KMS-11 (cell line): ENCODE measurements around the gene DCAF12.

Source experiments
- H2AFZ ChIP-seq: fragments of 200-600 bp; sonication (generic); 2 replicates; pipeline ENCODE4 v1.6.1; 2016; ENCODE audit warnings: antibody characterized with exemption, mixed run types, low read depth
- H3K27ac ChIP-seq: fragments of 200-600 bp; sonication (generic); 2 replicates; pipeline ENCODE4 v1.6.1; 2016; ENCODE audit warnings: mild to moderate bottlenecking, mixed run types
- H3K27me3 ChIP-seq: fragments of 200-600 bp; sonication (generic); 2 replicates; pipeline ENCODE4 v1.6.1; 2017; ENCODE audit warnings: mild to moderate bottlenecking, low read depth, mixed run types, moderate library complexity; ENCODE audit not compliant: insufficient read depth
- H3K36me3 ChIP-seq: fragments of 200-600 bp; sonication (generic); 2 replicates; pipeline ENCODE4 v1.6.1; 2017; ENCODE audit warnings: mild to moderate bottlenecking, mixed run types; ENCODE audit not compliant: insufficient read depth
- H3K4me1 ChIP-seq: fragments of 200-600 bp; sonication (generic); 2 replicates; pipeline ENCODE4 v1.6.1; 2016; ENCODE audit warnings: mild to moderate bottlenecking, low read depth, mixed run types; ENCODE audit not compliant: poor library complexity, severe bottlenecking
- H3K4me2 ChIP-seq: fragments of 200-600 bp; sonication (generic); 2 replicates; pipeline ENCODE4 v1.7.0; 2016; ENCODE audit warnings: mild to moderate bottlenecking, mixed run types
- H3K4me3 ChIP-seq: fragments of 200-600 bp; sonication (generic); IDR thresholded peaks from 2 replicates; pipeline ENCODE4 v1.6.1; 2017; ENCODE audit warnings: low read depth, low read length, mixed read lengths; ENCODE audit not compliant: insufficient read depth
- H3K79me2 ChIP-seq: fragments of 200-600 bp; sonication (generic); 2 replicates; pipeline ENCODE4 v1.6.1; 2016; ENCODE audit warnings: low read depth, mixed run types; ENCODE audit not compliant: insufficient read depth
- H3K9ac ChIP-seq: fragments of 200-600 bp; sonication (generic); 2 replicates; pipeline ENCODE4 v1.6.1; 2016; ENCODE audit warnings: mild to moderate bottlenecking, mixed run types
- H4K20me1 ChIP-seq: fragments of 200-600 bp; sonication (generic); 2 replicates; pipeline ENCODE4 v1.6.1; 2016; ENCODE audit warnings: mild to moderate bottlenecking, mixed run types; ENCODE audit not compliant: insufficient read depth
- CTCF ChIP-seq: fragments of 200-600 bp; sonication (generic); conservative IDR thresholded peaks from 2 replicates; pipeline ENCODE4 v1.6.1; 2017; ENCODE audit warnings: low read depth, mild to moderate bottlenecking, antibody characterized with exemption, low read length, moderate library complexity, mixed read lengths

Gene DCAF12

DNA sequence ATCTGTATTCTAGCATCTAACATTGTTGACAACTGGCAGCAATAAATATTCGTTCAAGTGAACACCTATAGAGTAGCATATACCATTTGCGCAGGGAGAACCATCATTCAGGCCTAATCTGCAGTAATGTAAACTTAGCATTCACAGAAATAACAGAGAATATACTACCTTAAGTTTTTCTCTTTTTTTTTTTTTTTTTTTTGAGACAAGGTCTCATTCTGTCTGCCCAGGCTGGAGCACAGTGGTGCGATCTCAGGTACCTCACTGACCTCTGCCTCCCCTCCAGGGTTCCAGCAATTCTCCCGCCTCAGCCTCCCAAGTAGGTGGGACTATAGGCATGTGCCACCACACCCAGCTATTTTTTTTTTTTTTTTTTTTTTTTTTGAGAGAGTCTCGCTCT, 89.9 kb downstream of the DCAF12 start:
- no peak overlapping the region for H3K4me2 ChIP-seq
- H3K27ac ChIP-seq: no peak overlapping the region
- 0 out of 2 replicates have a peak, but pooled peaks cover 5% of the 10 kb centered on the region for H3K36me3 ChIP-seq
- H3K27me3 ChIP-seq: no peaks in the 10 kb centered on the region
- no peak overlapping the region for H3K4me3 ChIP-seq
- no peak overlapping the region for H3K9ac ChIP-seq
- H2AFZ ChIP-seq: no peak overlapping the region
- H3K79me2 ChIP-seq: peaks cover 88% of the 10 kb centered on the region
- H3K4me1 ChIP-seq: no peaks in the 10 kb centered on the region
- TF ChIP-seq CTCF: no peak
- H4K20me1 ChIP-seq: peaks cover 24% of the 10 kb centered on the region
